ENCODE results near the gene EGLN1.
A peak's percentile ranks its signal among the peaks of the same experiment; 100 is the strongest.

EGLN1 gene

GRCh38 chr1:231418101-231418740, 3.9 kb downstream of the EGLN1 start:
- H3K4me3 Mint-ChIP-seq: peak overlapping the region; percentile 95
- H3K4me1 Mint-ChIP-seq: peaks cover 65% of the 10 kb centered on the region
- no peak overlapping the region for H3K27ac Mint-ChIP-seq
- no peaks in the 10 kb centered on the region for H3K27me3 Mint-ChIP-seq (ENCODE audit: low read depth, poor library complexity)
- no peaks in the 10 kb centered on the region for H3K9me3 Mint-ChIP-seq
- no peak for DNase-seq
- H3K36me3 Mint-ChIP-seq (ENCODE audit: low read depth): peaks cover 19% of the 10 kb centered on the region
- no peak for TF ChIP-seq CTCF (IDR thresholded peaks at IDR 0.05)

GRCh38 chr1:231417513-231417912, 4.6 kb downstream of the EGLN1 start:
- DNase-seq: no peak
- Mint-ChIP-seq H3K4me1 (peaks cover 65% of the 10 kb centered on the region), H3K9me3 (no peaks in the 10 kb centered on the region), H3K4me3 (peak overlapping the region; percentile 95), H3K27me3 (ENCODE audit: low read depth, poor library complexity) (no peaks in the 10 kb centered on the region), H3K36me3 (ENCODE audit: low read depth) (peaks cover 26% of the 10 kb centered on the region), H3K27ac (no peak overlapping the region)
- no peak for TF ChIP-seq CTCF (IDR thresholded peaks at IDR 0.05)

GRCh38 chr1:231416901-231417300, 5.2 kb downstream of the EGLN1 start:
- Mint-ChIP-seq H3K9me3 (no peaks in the 10 kb centered on the region), H3K4me3 (peak overlapping the region; percentile 95), H3K27ac (no peak overlapping the region), H3K4me1 (peaks cover 69% of the 10 kb centered on the region), H3K36me3 (ENCODE audit: low read depth) (peaks cover 31% of the 10 kb centered on the region), H3K27me3 (ENCODE audit: low read depth, poor library complexity) (no peaks in the 10 kb centered on the region)
- DNase-seq: no peak
- TF ChIP-seq CTCF (IDR thresholded peaks at IDR 0.05): no peak

GRCh38 chr1:231415018-231415583, 7.0 kb downstream of the EGLN1 start:
- TF ChIP-seq CTCF (IDR thresholded peaks at IDR 0.05): no peak
- Mint-ChIP-seq H3K36me3 (ENCODE audit: low read depth) (peaks cover 31% of the 10 kb centered on the region), H3K4me3 (peak overlapping the region; percentile 7), H3K4me1 (peaks cover 69% of the 10 kb centered on the region), H3K27me3 (ENCODE audit: low read depth, poor library complexity) (no peaks in the 10 kb centered on the region), H3K27ac (peak overlapping the region; percentile 20), H3K9me3 (no peaks in the 10 kb centered on the region)
- no peak for DNase-seq

- Mint-ChIP-seq H3K27me3 (ENCODE audit: low read depth, poor library complexity) (no peaks in the 10 kb centered on the region), H3K9me3 (no peaks in the 10 kb centered on the region), H3K4me3 (peak overlapping the region; percentile 33), H3K36me3 (ENCODE audit: low read depth) (peaks cover 31% of the 10 kb centered on the region), H3K4me1 (peaks cover 62% of the 10 kb centered on the region), H3K27ac (peak overlapping the region; percentile 40)
- no peak for DNase-seq
- no peak for TF ChIP-seq CTCF (IDR thresholded peaks at IDR 0.05)
These were observed 7.6 kb downstream of the EGLN1 start for GRCh38 chr1:231414260-231415016.
